B cell (primary cell): ENCODE results near the gene TTC39B. TPM values are rescaled to one million over a fixed set of nuclear protein-coding genes. Genes with fewer than 3 reads are reported as not detected.
A peak's percentile ranks its signal among the peaks of the same experiment; 100 is the strongest.

Experiments
- ATAC-seq: fragments of 200-7000 bp; cut with Tn5 transposase; one replicate; pipeline ENCODE4 v1.10.0; 2021; ENCODE audit warnings: low read depth, mild to moderate bottlenecking, moderate number of reproducible peaks, moderate library complexity
- CTCF ChIA-PET: fragments of 350-600 bp; sonication (Branson Sonifier 250); formaldehyde crosslinking; loops from one replicate; lab custom pipeline; 2021; ENCODE audit warnings: antibody characterized with exemption, inconsistent platforms; lab: Charles Lee
- POLR2A ChIA-PET: fragments of 350-600 bp; sonication (Branson Sonifier 250); formaldehyde crosslinking; loops from one replicate; lab custom pipeline; 2021; ENCODE audit warnings: antibody characterized with exemption; lab: Charles Lee
- DNase-seq: peaks from one replicate; pipeline ENCODE4 v3.0.0; 2013
- H2AFZ ChIP-seq: 2 replicates; pipeline ENCODE4 v1.6.1; 2012; ENCODE audit warnings: mild to moderate bottlenecking, low read depth, low read length; ENCODE audit not compliant: insufficient read depth, poor library complexity, severe bottlenecking
- H3K27ac ChIP-seq, 2 donors: 1 replicate in 1 of 2; 2 replicates in 1 of 2; pipeline ENCODE4 v1.5.1; 2012 to 2013; ENCODE audit warnings: low read length in 2 of 2, mild to moderate bottlenecking in 2 of 2, moderate library complexity in 1 of 2
- H3K27me3 ChIP-seq, 4 experiments: fragments of 200-600 bp in 1 of 4; sonication (generic) in 1 of 4; replicated peaks in 1 of 4; 1 replicate in 2 of 4; 2 replicates in 2 of 4; pipeline versions ENCODE4 v1.6.1 to v1.7.0; 2013 to 2016; ENCODE audit warnings: low read length in 3 of 4, mild to moderate bottlenecking in 2 of 4, mixed read lengths in 1 of 4, moderate library complexity in 1 of 4; ENCODE audit not compliant: insufficient read depth in 4 of 4, control insufficient read depth in 3 of 4; ENCODE audit errors: control extremely low read depth in 1 of 4
- H3K36me3 ChIP-seq, 2 experiments: replicated peaks in 1 of 2; 1 replicate in 1 of 2; 2 replicates in 1 of 2; pipeline versions ENCODE4 v1.6.1 to v1.7.1; 2013; ENCODE audit warnings: low read length in 1 of 2; ENCODE audit not compliant: insufficient read depth in 2 of 2, control insufficient read depth in 1 of 2; ENCODE audit errors: control extremely low read depth in 1 of 2, extremely low read depth in 1 of 2
- H3K4me1 ChIP-seq, 2 donors: fragments of 200-600 bp in 1 of 2; sonication (generic) in 1 of 2; 1 replicate in 1 of 2; 2 replicates in 1 of 2; pipeline versions ENCODE4 v1.5.1 to v1.6.1; 2013 to 2017; ENCODE audit warnings: low read length in 2 of 2; ENCODE audit not compliant: control insufficient read depth in 2 of 2, insufficient read depth in 2 of 2
- H3K4me2 ChIP-seq: replicated peaks from 2 replicates; pipeline ENCODE3; 2012; ENCODE audit warnings: mild to moderate bottlenecking, low read depth, low read length; ENCODE audit not compliant: poor library complexity, severe bottlenecking
- H3K4me3 ChIP-seq, 5 experiments: fragments of 200-600 bp in 1 of 5; sonication (generic) in 1 of 5; 1 replicate in 3 of 5; 2 replicates in 2 of 5; pipeline versions ENCODE4 v1.5.1 to v1.7.0; 2011 to 2016; ENCODE audit warnings: low read length in 4 of 5, mild to moderate bottlenecking in 4 of 5, low read depth in 2 of 5, control low read depth in 1 of 5, moderate library complexity in 1 of 5; ENCODE audit not compliant: insufficient read depth in 1 of 5; ENCODE audit errors: control extremely low read depth in 1 of 5, extremely low read depth in 1 of 5
- H3K79me2 ChIP-seq: fragments of 200-600 bp; sonication (generic); one replicate; pipeline ENCODE4 v1.6.0; 2016; ENCODE audit warnings: low read length; ENCODE audit not compliant: control insufficient read depth, insufficient read depth
- H3K9ac ChIP-seq: fragments of 200-600 bp; sonication (generic); 2 replicates; pipeline ENCODE4 v1.6.1; 2017; ENCODE audit warnings: mild to moderate bottlenecking, low read length, moderate library complexity
- H3K9me3 ChIP-seq, 3 donors: one replicate each; pipeline versions ENCODE4 v1.6.1 to v1.7.1; 2013; ENCODE audit warnings: low read length in 2 of 3; ENCODE audit not compliant: control insufficient read depth in 2 of 3, insufficient read depth in 1 of 3; ENCODE audit errors: control extremely low read depth in 1 of 3
- H4K20me1 ChIP-seq: 2 replicates; pipeline ENCODE4 v1.6.0; 2012; ENCODE audit warnings: mild to moderate bottlenecking, low read length; ENCODE audit not compliant: insufficient read depth, control insufficient read depth, poor library complexity, severe bottlenecking
- H3K27ac Mint-ChIP-seq: one replicate; pipeline ENCODE4 v1.8.0; 2021; ENCODE audit warnings: mixed read lengths
- H3K27me3 Mint-ChIP-seq: one replicate; pipeline ENCODE4 v1.8.0; 2021; ENCODE audit warnings: mixed read lengths
- H3K4me1 Mint-ChIP-seq: one replicate; pipeline ENCODE4 v1.8.0; 2021; ENCODE audit warnings: mixed read lengths
- H3K4me3 Mint-ChIP-seq: one replicate; pipeline ENCODE4 v1.8.0; 2021; ENCODE audit warnings: mixed read lengths
- H3K9me3 Mint-ChIP-seq: one replicate; pipeline ENCODE4 v1.8.0; 2022; ENCODE audit warnings: mixed read lengths; ENCODE audit not compliant: insufficient read depth
- EZH2 ChIP-seq: IDR thresholded peaks from 2 replicates; pipeline ENCODE4 v1.6.1; 2012; ENCODE audit warnings: borderline replicate concordance, low read depth, mild to moderate bottlenecking, moderate library complexity, low read length; ENCODE audit not compliant: insufficient read depth, poor library complexity, severe bottlenecking
- WGBS: methylation state at CpG from one replicate; pipeline ENCODE4 v1.1.5; 2013; ENCODE audit warnings: missing lambda C conversion rate; ENCODE audit not compliant: insufficient coverage; 5-methylcytosine and 5-hydroxymethylcytosine counted together
- intact Hi-C: fragments of 100-400 bp; cut with micrococcal nuclease; formaldehyde crosslinking; loops from one replicate; pipeline ENCODE4 v1.10.0; 2022
- polyA plus RNA-seq: library from polyadenylated mRNA; depleted of rRNA; stranded (reverse); fragments of >200 nt; gene quantifications from 2 replicates; pipeline ENCODE4 v1.2.3, GENCODE V29; 2012
- total RNA-seq, 2 donors: library from RNA; stranded (reverse); fragments of 120-200 nt in 1 of 2; gene quantifications; 1 replicate in 1 of 2; 2 replicates in 1 of 2; pipeline versions ENCODE4 v1.2.3 to v1.2.4, GENCODE V29; 2013 to 2022
- TF ChIP-seq, protein P1 (sequence below): fragments of 200-600 bp; IDR thresholded peaks from one replicate; pipeline ENCODE4 v1.8.0; 2022; ENCODE audit warnings: antibody characterized with exemption, mild to moderate bottlenecking

Gene TTC39B
- total and polyA plus RNA-seq, 2 donors (not counting 1 experiment from before 2014, with no cell fraction given): 2.0 to 3.6 TPM

DNA sequence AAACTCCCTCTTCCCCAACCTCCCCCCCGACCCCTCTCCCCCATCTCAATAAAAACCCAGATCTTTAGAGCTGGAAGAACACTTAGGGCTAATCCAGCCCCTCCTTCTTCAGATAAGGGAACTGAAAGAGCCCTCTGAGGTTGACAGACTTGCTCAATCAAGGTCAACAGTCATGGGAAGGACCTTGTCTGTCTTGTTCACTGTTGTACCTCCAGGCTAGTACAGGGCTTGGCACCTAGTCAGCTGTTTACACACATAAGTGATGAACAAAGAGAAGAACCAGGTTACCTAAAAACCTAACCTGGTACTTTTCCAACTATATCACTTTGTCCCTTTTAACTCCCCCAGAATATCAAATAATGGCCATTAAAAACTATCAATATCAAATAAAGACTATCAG is 2.4 kb downstream of the TTC39B start:
- Histone ChIP-seq H3K4me3 (peak overlapping the region in 1 of 5 experiments; percentile 95), H3K79me2 (peaks cover 13% of the 10 kb centered on the region), H3K9ac (peak overlapping the region; percentile 81), H3K27ac (peak overlapping the region; percentile 40 to 78), H3K27me3 (no peaks in the 10 kb centered on the region), H3K4me1 (peaks cover 35 to 43% of the 10 kb centered on the region in 2 donors), H3K36me3 (no peaks in the 10 kb centered on the region), H4K20me1 (no peaks in the 10 kb centered on the region), H3K9me3 (no peaks in the 10 kb centered on the region), H3K4me2 (peak overlapping the region; percentile 95), H2AFZ (no peak overlapping the region)
- peak; percentile 34 for ATAC-seq
- Mint-ChIP-seq H3K4me1 (peaks cover 44% of the 10 kb centered on the region), H3K4me3 (peak overlapping the region; percentile 96), H3K9me3 (no peaks in the 10 kb centered on the region), H3K27ac (peak overlapping the region; percentile 87), H3K27me3 (no peaks in the 10 kb centered on the region)
- POLR2A ChIA-PET: interaction anchor here (0.6 kb wide), 1 partner anchor 122 kb away, joined by 3 read pairs; no protein-coding TSS in a partner anchor
- DNase-seq: peak; percentile 79
- 57% methylated on average over 1 of the region's 1 CpG for WGBS
- intact Hi-C loops: loop anchor here (2.0 to 5.0 kb wide), 3 partner anchors 14 to 92 kb away; no protein-coding TSS in a partner anchor
- no peak for TF ChIP-seq EZH2
- TF ChIP-seq, protein P1, sequence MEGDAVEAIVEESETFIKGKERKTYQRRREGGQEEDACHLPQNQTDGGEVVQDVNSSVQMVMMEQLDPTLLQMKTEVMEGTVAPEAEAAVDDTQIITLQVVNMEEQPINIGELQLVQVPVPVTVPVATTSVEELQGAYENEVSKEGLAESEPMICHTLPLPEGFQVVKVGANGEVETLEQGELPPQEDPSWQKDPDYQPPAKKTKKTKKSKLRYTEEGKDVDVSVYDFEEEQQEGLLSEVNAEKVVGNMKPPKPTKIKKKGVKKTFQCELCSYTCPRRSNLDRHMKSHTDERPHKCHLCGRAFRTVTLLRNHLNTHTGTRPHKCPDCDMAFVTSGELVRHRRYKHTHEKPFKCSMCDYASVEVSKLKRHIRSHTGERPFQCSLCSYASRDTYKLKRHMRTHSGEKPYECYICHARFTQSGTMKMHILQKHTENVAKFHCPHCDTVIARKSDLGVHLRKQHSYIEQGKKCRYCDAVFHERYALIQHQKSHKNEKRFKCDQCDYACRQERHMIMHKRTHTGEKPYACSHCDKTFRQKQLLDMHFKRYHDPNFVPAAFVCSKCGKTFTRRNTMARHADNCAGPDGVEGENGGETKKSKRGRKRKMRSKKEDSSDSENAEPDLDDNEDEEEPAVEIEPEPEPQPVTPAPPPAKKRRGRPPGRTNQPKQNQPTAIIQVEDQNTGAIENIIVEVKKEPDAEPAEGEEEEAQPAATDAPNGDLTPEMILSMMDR: no peak
- CTCF ChIA-PET: interaction anchor here (1.3 to 2.0 kb wide), 6 partner anchors 9 to 92 kb away, joined by 3 to 8 read pairs (median 4); no protein-coding TSS in a partner anchor

DNA sequence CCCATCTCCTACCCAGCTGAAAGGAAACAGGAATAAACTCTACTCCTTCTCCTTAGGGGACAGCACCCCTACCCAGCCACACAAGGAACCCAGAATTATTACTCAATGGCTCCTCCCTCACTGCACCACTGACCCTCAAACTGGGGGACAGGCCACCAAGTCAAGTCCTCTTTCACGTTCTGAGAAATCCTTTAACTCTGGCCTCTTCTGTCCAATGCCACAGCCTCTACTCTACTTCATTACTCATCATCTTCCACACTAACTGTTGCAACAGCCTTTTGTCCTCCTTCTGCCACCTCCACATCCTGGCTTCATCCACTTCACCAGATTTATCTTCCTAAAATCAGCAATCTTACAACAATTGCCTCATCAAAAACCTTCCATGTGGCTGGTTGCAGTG is 6.8 kb downstream of the TTC39B start:
- no peaks in the 10 kb centered on the region for H3K9me3 Mint-ChIP-seq
- ATAC-seq (no peak), DNase-seq (no peak)
- Histone ChIP-seq H4K20me1 (no peaks in the 10 kb centered on the region), H3K4me2 (peak overlapping the region; percentile 54), H2AFZ (peak overlapping the region; percentile 63), H3K4me3 (peak overlapping the region in 1 of 5 experiments; percentile 11), H3K79me2 (peaks cover 35% of the 10 kb centered on the region), H3K36me3 (no peaks in the 10 kb centered on the region), H3K4me1 (peaks cover 50 to 62% of the 10 kb centered on the region in 2 donors), H3K9me3 (peaks cover 0 to 4% (median 0%) of the 10 kb centered on the region in 3 donors), H3K27me3 (no peaks in the 10 kb centered on the region), H3K9ac (no peak overlapping the region), H3K27ac (peak overlapping the region; percentile 72 to 83)
- peak overlapping the region; percentile 85 for H3K27ac Mint-ChIP-seq
- intact Hi-C loops: no loop called here
- H3K27me3 Mint-ChIP-seq: no peaks in the 10 kb centered on the region
- TF ChIP-seq, protein P1: no peak
- TF ChIP-seq EZH2: no peak
- CTCF ChIA-PET: no interaction called here
- POLR2A ChIA-PET: no interaction called here
- peak overlapping the region; percentile 60 for H3K4me3 Mint-ChIP-seq
- 33% methylated on average over 1 of the region's 1 CpG for WGBS
- peaks cover 60% of the 10 kb centered on the region for H3K4me1 Mint-ChIP-seq
